ENCODE results near the gene EXPH5. TPM values are rescaled to one million over a fixed set of nuclear protein-coding genes. Genes with fewer than 3 reads are reported as not detected.

Gene EXPH5
- total and polyA plus RNA-seq, 2 of the 8 experiments (the other 6 are each of a cell fraction or from before 2014, with no cell fraction given), result 1.1 to 11.5 TPM

DNA sequence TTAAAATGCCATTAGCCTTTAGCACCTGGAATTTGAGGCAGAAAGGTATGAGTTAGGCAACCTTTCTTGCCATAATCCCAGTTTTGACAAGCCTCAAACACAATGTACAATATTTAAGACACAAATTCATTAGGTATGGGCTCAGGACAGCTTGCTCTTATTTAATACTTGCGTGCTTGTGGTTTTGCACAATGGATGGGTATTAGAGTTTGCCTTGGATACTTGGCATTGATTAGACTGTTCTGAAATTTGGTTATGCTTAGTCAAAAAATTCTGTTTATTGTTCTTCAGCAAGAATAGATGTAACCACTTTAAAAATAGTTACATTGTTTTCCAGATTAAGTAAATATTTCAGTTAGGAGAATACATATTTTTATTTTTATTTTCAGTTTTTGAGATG is 120.9 kb downstream of the EXPH5 start:
- no peaks in the 10 kb centered on the region; a peak in 1 of 7 replicates for H3K4me1 ChIP-seq (replicated peaks in 1 of 4; ENCODE audit: control insufficient read depth in 3 of 4, insufficient read depth in 4 of 4, low read length in 3 of 4)
- no peak overlapping the region for H3K14ac ChIP-seq (ENCODE audit: insufficient read length)
- no peak overlapping the region for H2BK120ac ChIP-seq (replicated peaks; ENCODE audit: low read depth, low read length)
- no peak overlapping the region for H3K56ac ChIP-seq (replicated peaks; ENCODE audit: insufficient read length, low read depth, low read length)
- no peak overlapping the region for H3K23ac ChIP-seq (ENCODE audit: insufficient read length)
- H3K9ac ChIP-seq (replicated peaks in 1 of 4; ENCODE audit: extremely low read depth in 1 of 4, low read depth in 3 of 4, low read length in 3 of 4), result no peak overlapping the region
- 100% methylated on average over 1 of the region's 1 CpG; no CpG with 5 or more reads in 1 of the 2 experiments for WGBS, 2 experiments (ENCODE audit: extremely low coverage in 1 of 2, insufficient coverage in 1 of 2, insufficient read length in 1 of 2, insufficient replicate concordance in 2 of 2, low coverage in 1 of 2, low lambda C conversion rate in 2 of 2, missing lambda C conversion rate in 1 of 2)
- H3K27me3 ChIP-seq (replicated peaks in 1 of 4; ENCODE audit: control insufficient read depth in 3 of 4, extremely low read depth in 1 of 4, insufficient read depth in 3 of 4, low read length in 3 of 4), result no peaks in the 10 kb centered on the region
- H3K18ac ChIP-seq (ENCODE audit: extremely low read depth, low read length), result no peak overlapping the region
- H3K36me3 ChIP-seq (ENCODE audit: control insufficient read depth in 2 of 4, insufficient read depth in 4 of 4, low read length in 3 of 4), result peaks cover 0 to 6% (median 1%) of the 10 kb centered on the region in 4 experiments; a peak in 4 of 8 replicates
- H2AK5ac ChIP-seq (ENCODE audit: low read depth, low read length), result no peak overlapping the region
- H4K91ac ChIP-seq (replicated peaks; ENCODE audit: insufficient read length, low read length), result no peak overlapping the region
- no peak for FAIRE-seq
- H4K8ac ChIP-seq (ENCODE audit: extremely low read depth, insufficient read depth, low read length), result no peak overlapping the region
- H3K4me3 ChIP-seq (ENCODE audit: extremely low read depth in 1 of 4, insufficient read depth in 2 of 4, low read depth in 3 of 4, low read length in 4 of 4), result no peak overlapping the region
- TF ChIP-seq CBX5 (IDR thresholded peaks at IDR 0.05; ENCODE audit: low read depth, low read length) (no peak), KDM4A (IDR thresholded peaks at IDR 0.05; ENCODE audit: low read depth, low read length, severe bottlenecking) (no peak), GTF2F1 (IDR thresholded peaks at IDR 0.05; ENCODE audit: borderline replicate concordance, low read depth, low read length) (no peak), CTBP2 (IDR thresholded peaks at IDR 0.05; ENCODE audit: borderline replicate concordance, insufficient read depth, insufficient read length, low read length) (no peak), SP4 (IDR thresholded peaks at IDR 0.05; ENCODE audit: low read length) (no peak), CHD2 (IDR thresholded peaks at IDR 0.05; ENCODE audit: low read length) (no peak)
- TF ChIP-seq, protein P1, sequence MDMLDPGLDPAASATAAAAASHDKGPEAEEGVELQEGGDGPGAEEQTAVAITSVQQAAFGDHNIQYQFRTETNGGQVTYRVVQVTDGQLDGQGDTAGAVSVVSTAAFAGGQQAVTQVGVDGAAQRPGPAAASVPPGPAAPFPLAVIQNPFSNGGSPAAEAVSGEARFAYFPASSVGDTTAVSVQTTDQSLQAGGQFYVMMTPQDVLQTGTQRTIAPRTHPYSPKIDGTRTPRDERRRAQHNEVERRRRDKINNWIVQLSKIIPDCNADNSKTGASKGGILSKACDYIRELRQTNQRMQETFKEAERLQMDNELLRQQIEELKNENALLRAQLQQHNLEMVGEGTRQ (IDR thresholded peaks at IDR 0.05; ENCODE audit: low read length), result no peak
- TF ChIP-seq, protein P2, sequence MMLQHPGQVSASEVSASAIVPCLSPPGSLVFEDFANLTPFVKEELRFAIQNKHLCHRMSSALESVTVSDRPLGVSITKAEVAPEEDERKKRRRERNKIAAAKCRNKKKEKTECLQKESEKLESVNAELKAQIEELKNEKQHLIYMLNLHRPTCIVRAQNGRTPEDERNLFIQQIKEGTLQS (IDR thresholded peaks at IDR 0.05; ENCODE audit: insufficient read depth, low read depth, low read length), result no peak
- H3K79me2 ChIP-seq (ENCODE audit: control insufficient read depth in 1 of 2, insufficient read depth in 2 of 2, low read length in 2 of 2), result no peaks in the 10 kb centered on the region
- H3K79me1 ChIP-seq (ENCODE audit: low read depth, low read length), result no peaks in the 10 kb centered on the region
- no peaks in the 10 kb centered on the region for H3K9me3 ChIP-seq (ENCODE audit: insufficient read depth in 2 of 2, low read depth in 1 of 2, low read length in 1 of 2)
- ChIA-PET POLR2A (ENCODE audit: partially characterized antibody) (no interaction called here), CTCF (ENCODE audit: partially characterized antibody) (no interaction called here)
- no peak overlapping the region for H2BK15ac ChIP-seq (ENCODE audit: low read length)
- no peaks in the 10 kb centered on the region for H3K23me2 ChIP-seq (ENCODE audit: low read depth, low read length)
- H3K4ac ChIP-seq (replicated peaks; ENCODE audit: insufficient read length, low read depth, low read length), result no peak overlapping the region
- no peak overlapping the region for H2BK20ac ChIP-seq (ENCODE audit: low read length)
- no peak overlapping the region for H2BK5ac ChIP-seq (ENCODE audit: low read depth, low read length)
- no peak overlapping the region for H3K4me2 ChIP-seq (ENCODE audit: insufficient read depth in 1 of 2, low read depth in 2 of 2, low read length in 2 of 2)
- no peak overlapping the region for H3K27ac ChIP-seq (ENCODE audit: low read depth, low read length)
- H4K20me1 ChIP-seq (replicated peaks in 1 of 2; ENCODE audit: control insufficient read depth in 1 of 2, insufficient read depth in 2 of 2, low read length in 2 of 2), result no peaks in the 10 kb centered on the region
- H2BK12ac ChIP-seq (ENCODE audit: low read depth, low read length), result no peak overlapping the region
- H2AFZ ChIP-seq (ENCODE audit: low read length), result no peak overlapping the region
- no peak overlapping the region for H4K5ac ChIP-seq (ENCODE audit: insufficient read length, low read depth, low read length)
- no peak for DNase-seq (ENCODE audit: low read depth in 1 of 2, low spot score in 2 of 2)
